Adipocyte (in vitro differentiated cells): ENCODE results near the gene ASB6.

ENCODE experiments used
- DNase-seq: peaks from one replicate; pipeline ENCODE4 v3.0.0-alpha.2; 2015; ENCODE audit warnings: low read depth
- H3K27me3 ChIP-seq: replicated peaks from 2 replicates; pipeline ENCODE4 v1.7.0; 2013; ENCODE audit warnings: mild to moderate bottlenecking, low read length, moderate library complexity; ENCODE audit not compliant: control insufficient read depth, insufficient read depth
- H3K36me3 ChIP-seq: 2 replicates; pipeline ENCODE4 v1.7.0; 2013; ENCODE audit warnings: low read length, mild to moderate bottlenecking, moderate library complexity; ENCODE audit not compliant: control insufficient read depth, insufficient read depth, severe bottlenecking
- H3K4me1 ChIP-seq: 2 replicates; pipeline ENCODE4 v1.7.0; 2013; ENCODE audit warnings: mild to moderate bottlenecking, low read length, moderate library complexity; ENCODE audit not compliant: control insufficient read depth, insufficient read depth
- H3K4me3 ChIP-seq: 2 replicates; pipeline ENCODE4 v1.7.0; 2013; ENCODE audit warnings: mild to moderate bottlenecking, low read length, moderate library complexity
- H3K9ac ChIP-seq: 2 replicates; pipeline ENCODE4 v1.7.0; 2013; ENCODE audit warnings: mild to moderate bottlenecking, low read length, moderate library complexity
- H3K9me3 ChIP-seq: 2 replicates; pipeline ENCODE4 v1.7.0; 2013; ENCODE audit warnings: mild to moderate bottlenecking, low read length, moderate library complexity; ENCODE audit not compliant: control insufficient read depth

Gene ASB6

DNA sequence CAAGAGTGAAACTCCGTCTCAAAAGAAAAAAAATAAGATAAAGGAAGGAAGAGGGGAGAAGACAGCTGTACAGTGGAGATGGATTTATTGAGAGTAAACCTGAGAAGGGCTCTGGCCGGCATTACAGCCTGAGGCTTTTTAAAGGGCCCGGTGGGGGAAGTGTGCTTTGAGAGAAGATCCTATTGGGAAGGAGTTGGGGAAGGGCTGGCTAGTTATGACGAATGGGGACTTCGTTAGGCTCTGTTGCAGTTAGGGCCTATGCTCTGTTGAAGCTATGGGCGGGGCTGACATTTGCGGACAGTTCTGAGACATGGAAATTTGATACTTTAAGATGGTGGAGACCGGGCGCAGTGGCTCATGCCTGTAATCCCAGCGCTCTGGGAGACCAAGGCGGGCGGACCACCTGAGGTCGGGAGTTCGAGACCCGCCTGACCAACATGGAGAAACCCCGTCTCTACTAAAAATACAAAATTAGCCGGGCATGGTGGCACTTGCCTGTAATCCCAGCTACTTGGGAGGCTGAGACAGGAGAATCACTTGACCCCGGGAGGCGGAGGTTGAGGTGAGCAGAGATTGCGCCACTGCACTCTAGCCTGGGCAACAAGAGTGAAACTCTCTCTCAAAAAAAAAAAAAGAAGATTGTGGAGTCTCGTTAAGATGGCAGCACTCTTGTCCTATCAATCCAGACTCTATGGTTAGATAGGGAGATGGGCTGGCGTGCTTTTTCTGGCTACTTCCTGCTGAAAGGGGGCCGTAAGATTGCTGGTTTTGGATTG lies 54.3 kb downstream of the ASB6 start:
- no peak overlapping the region for H3K9ac ChIP-seq
- DNase-seq, result no peak
- no peaks in the 10 kb centered on the region for H3K27me3 ChIP-seq
- H3K4me3 ChIP-seq, result no peak overlapping the region
- peaks cover 5% of the 10 kb centered on the region for H3K4me1 ChIP-seq
- H3K36me3 ChIP-seq, result no peaks in the 10 kb centered on the region
- H3K9me3 ChIP-seq, result no peaks in the 10 kb centered on the region

DNA sequence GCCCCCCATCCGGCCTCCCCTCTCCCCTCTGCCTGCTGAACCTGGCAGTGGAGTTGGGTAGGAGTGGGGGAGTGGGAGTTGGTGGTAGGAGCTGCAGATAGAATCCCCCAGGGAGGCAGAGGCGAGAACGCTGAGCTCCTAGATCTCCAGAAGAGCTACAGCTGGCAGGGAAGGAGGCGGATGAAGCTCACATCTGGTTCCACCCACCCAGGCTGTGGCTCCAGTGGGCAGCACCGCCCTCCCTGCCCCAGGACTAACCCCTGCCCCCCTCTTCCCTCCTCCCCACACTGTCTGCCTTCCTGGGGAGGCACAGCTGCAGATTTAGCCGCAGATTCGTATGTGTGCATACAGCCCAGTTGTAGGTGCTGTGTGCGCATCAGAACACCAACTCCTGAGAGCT lies 55.3 kb downstream of the ASB6 start:
- H3K4me1 ChIP-seq, result peaks cover 5% of the 10 kb centered on the region

DNA sequence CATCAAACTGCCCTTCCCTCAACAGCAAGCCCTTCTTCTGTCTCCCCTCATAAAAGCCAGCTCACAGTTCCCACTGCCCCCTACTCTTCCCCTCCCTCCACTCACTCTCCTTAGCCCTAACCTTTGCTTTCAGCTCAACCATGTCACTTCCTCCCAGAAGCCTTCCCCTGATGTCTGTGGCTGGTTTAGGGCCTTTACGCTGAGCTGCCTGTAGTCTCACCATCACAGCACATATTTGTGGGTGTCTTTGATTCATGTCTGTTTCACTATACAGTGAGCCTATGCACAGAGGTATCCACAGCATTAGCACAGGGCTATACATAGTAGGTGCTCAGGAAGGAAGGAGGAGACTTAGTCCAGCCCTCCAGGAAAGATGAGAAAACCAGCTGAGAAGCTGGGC lies 55.7 kb downstream of the ASB6 start:
- no peaks in the 10 kb centered on the region for H3K9me3 ChIP-seq
- peaks cover 5% of the 10 kb centered on the region for H3K4me1 ChIP-seq
- H3K9ac ChIP-seq, result no peak overlapping the region

More for the DNA sequence above, 55.3 kb downstream of the ASB6 start:
- H3K9me3 ChIP-seq, result no peaks in the 10 kb centered on the region
- no peak overlapping the region for H3K4me3 ChIP-seq
- H3K27me3 ChIP-seq, result no peaks in the 10 kb centered on the region
- H3K9ac ChIP-seq, result no peak overlapping the region
- H3K36me3 ChIP-seq, result no peaks in the 10 kb centered on the region
- no peak for DNase-seq

DNA sequence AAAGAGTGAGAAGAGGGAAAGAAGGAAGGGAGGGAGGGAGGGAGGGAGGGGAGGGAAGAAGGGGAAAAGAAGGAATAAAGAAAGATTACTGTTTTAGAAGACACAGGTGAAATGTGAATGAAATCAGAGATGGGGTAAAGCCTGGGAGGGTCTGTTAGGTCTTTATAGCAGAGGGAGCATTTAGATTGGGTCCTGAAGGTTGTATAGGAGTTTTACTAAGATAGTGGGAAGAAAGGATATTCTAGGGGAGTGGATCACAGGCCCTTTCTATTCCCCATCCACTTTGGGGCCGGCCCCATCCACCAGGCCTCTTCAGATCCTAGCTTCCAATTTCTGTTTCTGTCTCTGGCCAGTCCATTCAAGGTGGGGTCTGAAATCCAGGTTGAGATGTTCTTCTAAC lies 56.6 kb downstream of the ASB6 start:
- peaks cover 5% of the 10 kb centered on the region for H3K4me1 ChIP-seq
- H3K9ac ChIP-seq, result no peak overlapping the region
- DNase-seq, result no peak
- H3K9me3 ChIP-seq, result no peaks in the 10 kb centered on the region
- no peaks in the 10 kb centered on the region for H3K27me3 ChIP-seq
- no peak overlapping the region for H3K4me3 ChIP-seq
- H3K36me3 ChIP-seq, result no peaks in the 10 kb centered on the region

More for the DNA sequence above, 55.7 kb downstream of the ASB6 start:
- no peak overlapping the region for H3K4me3 ChIP-seq
- DNase-seq, result no peak
- no peaks in the 10 kb centered on the region for H3K36me3 ChIP-seq
- no peaks in the 10 kb centered on the region for H3K27me3 ChIP-seq
